AG09319 (cell line): ENCODE data around the gene CDAN1.

Experiments used
- DNase-seq: peaks from one replicate; pipeline ENCODE4 v3.0.0-alpha.2; 2010; ENCODE audit warnings: low read depth; ENCODE audit errors: extremely low read depth
- CTCF ChIP-seq: IDR thresholded peaks from 2 replicates; pipeline ENCODE4 v1.5.1; 2011; ENCODE audit warnings: low read depth, mild to moderate bottlenecking, inconsistent platforms, low read length, moderate library complexity

The CDAN1 gene

GRCh38 chr15:42720071-42720470 lies 16.9 kb downstream of the CDAN1 start:
- no peak for DNase-seq
- no peak for TF ChIP-seq CTCF

GRCh38 chr15:42719043-42719442 lies 17.9 kb downstream of the CDAN1 start:
- DNase-seq = no peak
- TF ChIP-seq CTCF = no peak

- DNase-seq = no peak
- no peak for TF ChIP-seq CTCF
Observed at GRCh38 chr15:42716626-42717025, 20.3 kb downstream of the CDAN1 start.

GRCh38 chr15:42716125-42716524 lies 20.8 kb downstream of the CDAN1 start:
- no peak for DNase-seq
- no peak for TF ChIP-seq CTCF

GRCh38 chr15:42712584-42712983 lies 24.3 kb downstream of the CDAN1 start:
- TF ChIP-seq CTCF = no peak
- no peak for DNase-seq

- TF ChIP-seq CTCF = no peak
- DNase-seq = no peak
Observed at GRCh38 chr15:42711746-42712145, 25.2 kb downstream of the CDAN1 start.

GRCh38 chr15:42710662-42711061 lies 26.3 kb downstream of the CDAN1 start:
- no peak for DNase-seq
- no peak for TF ChIP-seq CTCF
